Renal pelvis (tissue), 4 donors: ENCODE results near the gene RAPGEF5. TPM values are rescaled to one million over a fixed set of nuclear protein-coding genes. Genes with fewer than 3 reads are reported as not detected.
"Not testable (repeated sequence)": the region's sequence is repeated elsewhere in the genome, so short reads cannot be mapped to it uniquely, and the experiment has no call there.

ENCODE experiments used
- DNase-seq: peaks from one replicate; pipeline ENCODE4 v3.0.0-alpha.2; 2013
- polyA plus RNA-seq, 3 donors: library from polyadenylated mRNA; unstranded; fragments of 120-200 nt; gene quantifications; one replicate each; pipeline ENCODE4 v1.2.1, GENCODE V29; 2013; ENCODE audit not compliant: insufficient read length in 3 of 3

Gene RAPGEF5
- polyA plus RNA-seq, 3 donors: 32.0 to 38.6 (median 33.1) TPM

DNA sequence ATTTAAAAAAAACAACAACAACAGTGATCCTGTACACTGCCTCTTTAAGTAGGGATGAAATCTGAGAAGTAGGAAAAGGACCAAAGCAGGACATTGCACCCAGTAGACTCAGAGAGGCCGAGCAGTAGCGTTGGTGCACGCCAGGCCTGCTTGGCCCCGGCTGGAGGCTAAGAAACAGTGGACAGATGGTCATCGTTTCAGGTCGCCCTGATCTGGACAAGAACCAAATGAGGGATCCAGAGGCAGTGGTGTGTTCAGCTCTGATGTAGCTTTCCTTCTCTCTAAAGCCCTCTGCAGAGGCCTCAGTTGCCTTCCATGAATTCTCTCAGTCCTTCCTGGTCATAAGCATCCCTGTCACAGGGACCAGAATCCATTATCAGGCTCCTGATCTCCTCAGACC, 269.1 kb downstream of the RAPGEF5 start:
- DNase-seq: no peak

DNA sequence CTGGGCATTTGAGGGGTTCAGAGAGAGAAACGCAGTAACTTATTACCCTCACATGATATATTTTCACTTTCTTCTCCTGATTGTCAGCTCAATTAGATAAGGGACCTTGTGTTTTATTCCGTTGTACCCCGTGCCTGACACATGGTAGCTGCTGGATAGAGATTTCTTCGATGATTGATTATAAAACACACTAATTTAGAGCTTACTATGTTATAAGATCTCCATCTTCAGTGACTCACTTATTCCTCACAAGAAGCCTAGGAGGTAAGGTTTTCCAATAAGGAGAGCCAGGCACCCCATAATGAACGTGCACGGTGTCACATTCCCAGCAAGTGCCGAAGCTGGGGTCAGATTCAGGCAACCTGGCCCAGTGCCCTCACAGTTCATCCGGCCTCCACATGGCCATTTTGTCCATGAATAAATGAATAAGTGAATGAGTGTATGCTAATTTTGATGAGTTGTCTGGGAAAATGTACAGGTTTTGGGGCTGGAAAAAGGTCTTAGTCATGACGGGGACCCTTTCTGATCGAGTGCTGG, 273.2 kb downstream of the RAPGEF5 start:
- DNase-seq: no peak

DNA sequence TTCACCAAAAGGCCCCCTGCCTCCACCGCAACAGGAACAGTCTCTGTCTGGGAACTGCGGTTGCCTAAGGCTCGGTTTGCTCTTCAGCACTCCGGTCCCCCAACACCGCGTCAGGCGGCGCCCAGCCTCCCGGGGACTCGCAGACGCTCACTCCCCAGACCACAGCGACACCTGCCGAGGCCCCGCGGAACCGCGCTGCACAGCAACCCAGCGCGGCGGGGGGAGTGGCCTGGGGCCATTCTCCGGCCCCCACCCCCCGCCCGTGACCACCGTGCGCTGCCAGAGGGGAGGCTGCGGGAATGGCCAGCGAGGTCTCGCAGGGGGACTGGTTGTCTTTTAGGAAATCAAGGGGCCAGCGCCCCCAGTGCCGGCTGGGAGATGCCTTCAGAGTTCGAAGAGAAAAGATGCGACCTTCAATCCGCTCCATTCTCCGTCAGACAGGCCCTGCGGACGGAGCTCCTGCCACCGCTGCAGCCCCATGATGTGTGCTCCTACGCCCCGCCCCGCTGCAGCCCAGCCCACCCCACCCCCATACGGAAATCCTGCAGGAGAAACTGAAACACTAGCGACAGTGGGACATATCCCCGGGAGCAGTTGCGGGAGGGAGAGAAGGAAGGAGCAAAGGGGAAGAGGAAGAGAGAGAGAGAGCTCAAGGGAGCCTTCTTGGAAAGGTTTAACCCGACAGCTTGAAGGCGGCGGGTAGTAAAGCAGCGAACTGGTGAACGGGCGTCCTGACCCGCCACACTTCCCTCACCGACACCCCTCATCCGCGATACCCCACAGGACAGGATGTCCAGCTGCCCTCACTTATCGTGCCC, 273.9 kb downstream of the RAPGEF5 start:
- peak; percentile 89 for DNase-seq

DNA sequence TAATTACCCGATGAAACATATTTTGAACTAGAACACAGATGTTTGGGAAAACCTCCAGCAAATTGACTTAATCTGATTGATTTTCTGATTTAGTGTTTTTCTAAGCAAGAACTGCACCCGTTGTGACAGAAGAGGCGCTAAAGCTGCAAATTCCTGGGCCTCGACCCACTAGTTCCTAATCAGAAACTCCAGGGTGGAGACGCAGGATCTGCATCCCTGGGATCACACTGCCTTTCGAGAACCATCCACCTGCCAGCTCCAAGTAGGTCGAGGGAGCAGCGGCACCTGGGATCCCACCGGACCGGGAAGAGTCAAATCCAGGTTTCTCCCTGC, 274.4 kb downstream of the RAPGEF5 start:
- no peak for DNase-seq

DNA sequence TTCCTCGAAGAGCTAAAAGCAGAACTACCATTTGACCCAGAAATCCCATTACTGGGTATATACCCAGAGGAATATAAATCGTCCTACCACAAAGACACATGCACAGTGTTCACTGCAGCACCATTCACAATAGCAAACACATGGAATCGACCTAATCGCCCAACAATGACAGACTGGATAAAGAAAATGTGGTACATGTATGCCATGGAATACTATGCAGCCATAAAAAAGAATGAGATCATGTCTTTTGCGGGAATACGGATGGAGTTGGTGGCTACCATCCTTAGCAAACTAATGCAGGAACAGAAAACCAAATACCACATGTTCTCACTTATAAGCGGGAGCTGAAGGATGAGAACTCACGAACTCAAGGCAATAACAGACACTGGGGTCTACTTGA, 276.7 kb downstream of the RAPGEF5 start:
- DNase-seq: not testable (repeated sequence)

DNA sequence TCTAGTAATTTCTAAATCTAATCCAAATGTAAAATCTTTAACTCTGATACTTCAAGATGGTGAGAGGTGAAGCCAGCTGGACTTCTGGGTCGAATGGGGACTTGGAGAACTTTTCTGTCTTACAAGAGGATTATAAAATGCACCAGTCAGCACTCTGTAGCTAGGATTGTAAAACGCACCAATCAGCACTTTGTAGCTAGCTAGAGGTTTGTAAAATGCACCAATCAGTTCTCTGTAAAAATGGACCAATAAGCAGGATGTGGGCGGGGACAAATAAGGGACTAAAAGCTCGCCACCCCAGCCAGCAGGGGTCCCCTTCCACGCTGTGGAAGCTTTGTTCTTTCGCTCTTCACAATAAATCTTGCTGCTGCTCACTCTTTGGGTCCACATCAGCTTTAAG, 278.1 kb downstream of the RAPGEF5 start:
- DNase-seq: not testable (repeated sequence)

DNA sequence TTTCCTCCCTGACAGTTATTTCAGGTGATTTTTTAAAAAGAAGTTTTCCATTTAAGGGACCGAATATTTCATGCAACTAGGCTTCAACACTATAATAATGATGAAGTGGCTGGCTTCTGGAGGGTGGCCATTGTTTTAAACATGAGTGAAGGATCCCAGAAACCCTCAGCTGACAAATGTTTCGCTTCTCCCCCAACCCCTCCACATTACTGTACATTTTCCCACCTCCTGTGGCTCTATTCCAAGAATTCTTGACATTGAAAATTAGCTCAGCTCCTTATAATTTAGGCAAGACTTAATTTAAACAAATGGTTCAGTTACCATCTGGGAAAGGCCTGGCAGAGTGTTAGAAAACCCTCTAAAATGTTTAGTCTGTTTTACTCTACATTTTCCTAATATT, 281.4 kb downstream of the RAPGEF5 start:
- DNase-seq: no peak

DNA sequence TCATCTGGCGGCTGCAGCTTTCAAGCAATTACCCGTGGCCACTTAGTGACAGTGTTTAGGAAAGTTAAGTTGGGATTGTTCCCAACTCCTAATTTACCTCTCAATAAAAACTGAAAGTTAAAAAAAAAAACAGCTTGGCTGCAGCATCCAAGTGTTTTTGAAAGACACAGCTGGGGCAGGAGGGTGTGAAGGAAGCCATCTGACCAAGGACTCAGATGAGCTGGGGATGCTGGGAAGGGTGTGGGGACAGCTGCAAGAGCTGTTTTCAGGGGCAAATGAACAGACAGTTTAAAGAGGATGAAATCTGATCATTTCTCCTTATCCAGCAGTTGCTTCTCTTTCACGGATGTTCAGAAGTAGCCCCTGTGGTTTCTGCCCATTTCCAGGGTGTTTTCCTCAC, 282.1 kb downstream of the RAPGEF5 start:
- DNase-seq: no peak

Other genes with a start within 250 kb of the RAPGEF5 start
- gene STEAP1B, start 143.0 kb upstream of the RAPGEF5 start, polyA plus RNA-seq: 1 to 10 TPM; 1.2 to 1.3 (median 1.2) TPM